ENCODE results near the gene CD9.

CD9 gene

DNA sequence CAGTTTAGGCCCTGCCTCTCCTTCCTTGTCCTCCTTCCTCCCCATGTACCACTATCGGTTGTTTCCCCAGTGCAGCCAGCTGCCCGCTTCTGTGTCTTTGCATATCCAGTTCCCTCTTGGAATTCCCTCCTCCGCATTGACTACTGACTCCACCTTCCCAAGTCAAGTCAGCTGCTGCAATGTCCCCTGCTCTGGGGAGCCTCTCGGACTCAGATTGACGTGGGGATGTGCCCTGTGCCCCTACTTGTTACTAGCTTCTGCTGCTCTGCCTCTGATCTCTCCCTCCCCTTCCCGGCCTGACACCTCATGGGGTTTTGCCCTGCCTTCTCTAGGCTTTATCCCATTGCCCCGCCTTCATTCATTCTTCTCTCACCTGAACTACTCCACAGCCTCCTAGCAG lies 2.1 kb upstream of the CD9 start:
- no peak for DNase-seq (ENCODE audit: low read depth)
- in situ Hi-C loops (cut with HindIII; ENCODE audit: low sequenced_read_pairs) = loop anchor here (5.0 kb wide), 1 partner anchor 44 kb away; no protein-coding TSS in a partner anchor
- H3K4me3 ChIP-seq (ENCODE audit: low read depth, low read length) = no peak overlapping the region
- TF ChIP-seq, protein P1, sequence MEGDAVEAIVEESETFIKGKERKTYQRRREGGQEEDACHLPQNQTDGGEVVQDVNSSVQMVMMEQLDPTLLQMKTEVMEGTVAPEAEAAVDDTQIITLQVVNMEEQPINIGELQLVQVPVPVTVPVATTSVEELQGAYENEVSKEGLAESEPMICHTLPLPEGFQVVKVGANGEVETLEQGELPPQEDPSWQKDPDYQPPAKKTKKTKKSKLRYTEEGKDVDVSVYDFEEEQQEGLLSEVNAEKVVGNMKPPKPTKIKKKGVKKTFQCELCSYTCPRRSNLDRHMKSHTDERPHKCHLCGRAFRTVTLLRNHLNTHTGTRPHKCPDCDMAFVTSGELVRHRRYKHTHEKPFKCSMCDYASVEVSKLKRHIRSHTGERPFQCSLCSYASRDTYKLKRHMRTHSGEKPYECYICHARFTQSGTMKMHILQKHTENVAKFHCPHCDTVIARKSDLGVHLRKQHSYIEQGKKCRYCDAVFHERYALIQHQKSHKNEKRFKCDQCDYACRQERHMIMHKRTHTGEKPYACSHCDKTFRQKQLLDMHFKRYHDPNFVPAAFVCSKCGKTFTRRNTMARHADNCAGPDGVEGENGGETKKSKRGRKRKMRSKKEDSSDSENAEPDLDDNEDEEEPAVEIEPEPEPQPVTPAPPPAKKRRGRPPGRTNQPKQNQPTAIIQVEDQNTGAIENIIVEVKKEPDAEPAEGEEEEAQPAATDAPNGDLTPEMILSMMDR (IDR thresholded peaks at IDR 0.05; ENCODE audit: low read depth, low read length, missing control alignments) = no peak

DNA sequence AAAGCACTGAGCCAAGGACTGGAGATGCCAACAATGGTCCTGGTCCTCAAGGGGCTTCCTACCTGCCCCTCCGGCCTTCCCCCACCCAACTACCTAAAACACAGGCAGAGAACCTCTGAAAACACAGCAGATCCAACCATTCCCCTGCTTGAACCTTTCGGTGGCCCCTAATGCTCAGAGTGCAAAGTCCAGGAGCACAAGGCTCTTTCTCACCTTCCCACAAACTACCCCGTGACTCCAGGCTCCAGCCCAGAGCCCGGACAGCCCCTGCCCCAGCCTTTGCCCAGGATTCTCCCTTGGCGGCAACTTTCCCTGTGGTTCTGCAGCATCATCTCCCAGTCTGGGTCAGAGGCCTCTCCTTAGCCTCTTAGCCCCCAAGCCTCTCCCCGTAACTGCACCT lies 1.6 kb upstream of the CD9 start:
- H3K4me3 ChIP-seq (ENCODE audit: low read depth, low read length) = no peak overlapping the region
- TF ChIP-seq, protein P1 (IDR thresholded peaks at IDR 0.05; ENCODE audit: low read depth, low read length, missing control alignments) = no peak
- no peak for DNase-seq (ENCODE audit: low read depth)
- in situ Hi-C loops (cut with HindIII; ENCODE audit: low sequenced_read_pairs) = loop anchor here (5.0 kb wide), 1 partner anchor 44 kb away; no protein-coding TSS in a partner anchor

DNA sequence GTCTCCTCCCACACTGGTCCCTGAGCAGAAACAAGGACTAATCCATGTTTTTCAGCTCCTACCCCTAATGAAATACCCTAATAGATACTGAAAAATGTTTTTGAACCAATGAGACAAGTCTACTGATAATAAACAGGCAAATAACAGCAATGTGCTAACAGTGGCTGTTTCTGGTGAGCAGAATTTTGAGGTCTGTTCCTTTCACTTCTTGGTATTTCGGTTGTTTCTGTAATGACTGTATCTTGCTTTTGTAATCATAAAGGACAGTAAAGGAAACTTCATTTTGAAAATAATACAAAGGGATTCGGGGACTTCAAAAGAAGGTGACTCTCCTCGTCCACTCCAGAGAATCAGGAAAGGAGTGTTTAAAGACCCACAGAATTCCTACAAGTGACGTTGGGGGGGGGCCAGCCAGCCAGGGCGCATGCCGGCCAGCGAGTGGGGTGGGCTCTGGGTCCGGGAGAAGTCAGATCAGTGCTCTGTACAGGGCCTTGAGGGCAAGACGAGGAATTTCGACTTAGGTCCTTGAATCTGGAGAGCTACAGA lies 1.1 kb upstream of the CD9 start:
- in situ Hi-C loops (cut with HindIII; ENCODE audit: low sequenced_read_pairs) = loop anchor here (5.0 kb wide), 1 partner anchor 43 kb away; no protein-coding TSS in a partner anchor
- TF ChIP-seq, protein P1 (IDR thresholded peaks at IDR 0.05; ENCODE audit: low read depth, low read length, missing control alignments) = no peak

DNA sequence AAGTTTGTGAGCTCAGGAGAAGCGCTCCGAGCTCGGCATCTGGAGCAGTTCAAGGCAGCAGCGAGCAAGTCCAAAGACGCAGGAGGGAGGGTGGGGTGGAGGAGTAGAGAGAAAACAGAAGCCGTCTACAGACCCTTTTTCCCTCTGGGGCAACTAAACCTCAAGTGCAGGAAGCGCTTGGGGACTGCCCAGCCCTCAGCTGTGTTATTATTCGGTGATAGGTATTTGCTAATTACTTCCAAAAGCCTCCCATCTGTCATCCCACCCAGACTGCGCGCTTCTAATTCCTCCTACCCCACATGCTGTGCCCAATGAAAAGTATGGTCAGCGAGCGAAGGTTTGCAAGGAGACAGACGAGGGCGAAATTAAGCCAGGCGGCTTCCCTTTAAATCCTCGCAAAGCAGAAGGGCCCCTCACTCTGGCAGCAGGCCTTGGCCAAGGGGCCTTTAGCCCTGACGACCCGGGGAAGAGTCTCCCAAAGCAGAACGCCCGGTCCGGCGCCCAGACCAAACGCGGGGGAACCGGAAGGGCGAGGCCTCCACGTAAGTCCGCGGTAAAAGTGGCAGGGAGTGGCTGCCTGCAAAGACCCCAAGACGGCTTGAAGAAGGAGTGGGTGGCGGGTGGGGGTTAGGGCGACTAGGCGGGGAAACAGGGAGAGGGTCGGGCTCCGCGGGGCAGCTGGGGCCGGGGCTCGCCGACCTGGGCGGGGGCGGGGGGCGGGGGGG lies 507 bp upstream of the CD9 start:
- no peak for DNase-seq (ENCODE audit: low read depth)
- TF ChIP-seq, protein P1 (IDR thresholded peaks at IDR 0.05; ENCODE audit: low read depth, low read length, missing control alignments) = no peak
- peak overlapping the region; percentile 65 for H3K4me3 ChIP-seq (ENCODE audit: low read depth, low read length)
- in situ Hi-C loops (cut with HindIII; ENCODE audit: low sequenced_read_pairs) = loop anchor here (5.0 kb wide), 1 partner anchor 43 kb away; no protein-coding TSS in a partner anchor

More for the DNA sequence above, 1.1 kb upstream of the CD9 start:
- no peak for DNase-seq (ENCODE audit: low read depth)
- H3K4me3 ChIP-seq (ENCODE audit: low read depth, low read length) = peak overlapping the region; percentile 65

DNA sequence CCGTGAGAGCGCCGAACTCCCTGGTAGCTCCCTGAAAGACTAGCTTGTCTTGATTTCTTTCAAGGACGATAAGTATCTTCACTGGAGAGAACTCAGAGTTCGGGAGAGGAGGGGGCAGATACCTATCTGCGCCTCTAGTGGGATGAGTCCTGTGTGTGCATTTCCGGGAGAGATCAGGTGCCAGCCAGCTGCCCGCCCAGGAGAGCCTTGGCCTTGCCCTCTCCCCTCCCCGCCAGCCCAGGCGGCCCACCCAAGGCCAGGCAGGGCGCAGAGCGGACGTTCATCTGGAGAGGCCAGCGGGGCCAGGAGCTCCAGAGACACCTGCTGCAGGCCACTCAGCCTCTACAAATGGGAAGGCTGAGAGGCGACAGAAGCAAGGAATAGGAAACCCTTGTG lies 1.0 kb downstream of the CD9 start:
- TF ChIP-seq, protein P1 (IDR thresholded peaks at IDR 0.05; ENCODE audit: low read depth, low read length, missing control alignments) = no peak
- no peak for DNase-seq (ENCODE audit: low read depth)
- in situ Hi-C loops (cut with HindIII; ENCODE audit: low sequenced_read_pairs) = no loop called here
- H3K4me3 ChIP-seq (ENCODE audit: low read depth, low read length) = peak overlapping the region; percentile 65

DNA sequence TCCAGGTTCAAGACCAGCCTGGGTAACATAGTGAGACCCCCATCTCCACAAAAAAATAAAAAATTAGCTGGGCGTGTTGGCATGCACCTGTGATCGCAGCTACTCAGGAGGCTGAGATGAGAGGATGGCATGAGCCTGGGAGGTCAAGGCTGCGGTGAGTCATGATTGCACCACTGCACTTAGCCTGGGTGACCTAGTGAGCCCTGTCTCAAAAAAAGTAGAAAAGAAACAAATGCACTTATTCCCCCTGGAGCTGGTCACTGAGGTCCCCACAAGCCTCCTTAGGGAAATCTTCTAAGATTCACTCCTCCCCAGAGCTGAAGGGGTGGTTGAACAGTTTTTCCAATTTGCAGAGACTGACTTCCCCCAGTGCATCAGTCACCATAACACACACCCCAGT lies 1.6 kb downstream of the CD9 start:
- TF ChIP-seq, protein P1 (IDR thresholded peaks at IDR 0.05; ENCODE audit: low read depth, low read length, missing control alignments) = no peak
- in situ Hi-C loops (cut with HindIII; ENCODE audit: low sequenced_read_pairs) = no loop called here
- no peak overlapping the region for H3K4me3 ChIP-seq (ENCODE audit: low read depth, low read length)
- no peak for DNase-seq (ENCODE audit: low read depth)

All from astrocyte of the cerebellum (primary cell).